GM23338 (cell line): ENCODE data around the gene SLC7A5. TPM values are rescaled to one million over a fixed set of nuclear protein-coding genes. Genes with fewer than 3 reads are reported as not detected.

Source experiments
- ATAC-seq: fragments of 200-7000 bp; cut with Tn5 transposase; 3 replicates; pipeline ENCODE4 v1.9.1; 2020
- DNase-seq: peaks from one replicate; pipeline ENCODE4 v3.0.0-alpha.2; 2015; ENCODE audit warnings: low spot score
- H2AFZ ChIP-seq: fragments of 200-600 bp; sonication (generic); 2 replicates; pipeline ENCODE4 v1.8.0; 2016; ENCODE audit warnings: antibody characterized with exemption, mild to moderate bottlenecking, moderate library complexity
- H3F3A ChIP-seq: fragments of 200-600 bp; sonication (generic); replicated peaks from 2 replicates; pipeline ENCODE4 v1.8.0; 2017; ENCODE audit warnings: antibody characterized with exemption, mixed run types, low read depth
- H3K27ac ChIP-seq: fragments of 200-600 bp; sonication (generic); 2 replicates; pipeline ENCODE4 v1.6.1; 2016; ENCODE audit warnings: low read depth
- H3K27me3 ChIP-seq: fragments of 200-600 bp; sonication (generic); 2 replicates; pipeline ENCODE4 v1.8.0; 2016; ENCODE audit warnings: mild to moderate bottlenecking, mixed run types, moderate library complexity; ENCODE audit not compliant: insufficient read depth
- H3K36me3 ChIP-seq: fragments of 200-600 bp; sonication (generic); 2 replicates; pipeline ENCODE4 v1.8.0; 2016; ENCODE audit warnings: mild to moderate bottlenecking; ENCODE audit not compliant: insufficient read depth
- H3K4me1 ChIP-seq: fragments of 200-600 bp; sonication (generic); 2 replicates; pipeline ENCODE4 v1.8.0; 2016; ENCODE audit warnings: mild to moderate bottlenecking, moderate library complexity; ENCODE audit not compliant: insufficient read depth
- H3K4me2 ChIP-seq: fragments of 200-600 bp; sonication (generic); 2 replicates; pipeline ENCODE4 v1.7.1; 2017; ENCODE audit warnings: mixed run types
- H3K4me3 ChIP-seq: fragments of 200-600 bp; sonication (generic); 2 replicates; pipeline ENCODE4 v1.6.1; 2016; ENCODE audit warnings: mixed run types
- H3K79me2 ChIP-seq: fragments of 200-600 bp; sonication (generic); replicated peaks from 2 replicates; pipeline ENCODE4 v1.8.0; 2017; ENCODE audit warnings: mild to moderate bottlenecking; ENCODE audit not compliant: insufficient read depth
- H3K9me2 ChIP-seq: fragments of 200-600 bp; sonication (generic); 2 replicates; pipeline ENCODE4 v1.8.0; 2017; ENCODE audit not compliant: insufficient read depth
- H4K20me1 ChIP-seq: fragments of 200-600 bp; sonication (generic); replicated peaks from 2 replicates; pipeline ENCODE4 v1.8.0; 2017; ENCODE audit warnings: mild to moderate bottlenecking; ENCODE audit not compliant: insufficient read depth
- H3K27ac Mint-ChIP-seq: 2 replicates; pipeline ENCODE4 v1.8.0; 2020; ENCODE audit warnings: inconsistent platforms, mild to moderate bottlenecking, moderate library complexity, mixed read lengths
- H3K27me3 Mint-ChIP-seq: 3 replicates; pipeline ENCODE4 v1.8.0; 2022; ENCODE audit warnings: low read depth, mild to moderate bottlenecking, moderate library complexity, mixed read lengths, inconsistent platforms; ENCODE audit not compliant: insufficient read depth, poor library complexity
- H3K36me3 Mint-ChIP-seq: 3 replicates; pipeline ENCODE4 v1.8.0; 2021; ENCODE audit warnings: low read depth, mild to moderate bottlenecking, inconsistent platforms, moderate library complexity, mixed read lengths
- H3K4me1 Mint-ChIP-seq: 3 replicates; pipeline ENCODE4 v1.8.0; 2020; ENCODE audit warnings: mild to moderate bottlenecking, inconsistent platforms, mixed read lengths
- H3K4me3 Mint-ChIP-seq: 3 replicates; pipeline ENCODE4 v1.8.0; 2021; ENCODE audit warnings: moderate library complexity, mild to moderate bottlenecking, inconsistent platforms, mixed read lengths
- H3K9me3 Mint-ChIP-seq: 3 replicates; pipeline ENCODE4 v1.8.0; 2020; ENCODE audit warnings: moderate library complexity, mild to moderate bottlenecking, inconsistent platforms, mixed read lengths
- CREB1 ChIP-seq: fragments of 250-450 bp; sonication (Bioruptor Pico); IDR thresholded peaks from 2 replicates; pipeline ENCODE4 v1.5.0; 2020; ENCODE audit warnings: low read depth, mild to moderate bottlenecking, moderate library complexity
- CTCF ChIP-seq, 2 experiments: fragments of 200-600 bp in 1 of 2; sonication (generic) in 1 of 2; conservative IDR thresholded peaks; 2 replicates each; pipeline versions ENCODE4 v1.5.1 to v1.6.1; 2016 to 2017; ENCODE audit warnings: antibody characterized with exemption in 2 of 2, low read depth in 2 of 2, mild to moderate bottlenecking in 2 of 2, moderate library complexity in 1 of 2
- ETS1 ChIP-seq: IDR thresholded peaks from 2 replicates; pipeline ENCODE4 v1.6.1; 2016; ENCODE audit warnings: antibody characterized with exemption
- EZH2 ChIP-seq: fragments of 200-600 bp; sonication (generic); IDR thresholded peaks from one replicate; pipeline ENCODE4 v1.8.0; 2017; ENCODE audit warnings: antibody characterized with exemption, mild to moderate bottlenecking, low read depth; ENCODE audit not compliant: unreplicated experiment
- EZH2phosphoT487 ChIP-seq: fragments of 200-600 bp; sonication (generic); IDR thresholded peaks from one replicate; pipeline ENCODE4 v1.8.1; 2018; ENCODE audit warnings: antibody characterized with exemption; ENCODE audit not compliant: unreplicated experiment
- JUNB ChIP-seq: IDR thresholded peaks from one replicate; pipeline ENCODE4 v1.6.1; 2016; ENCODE audit warnings: antibody characterized with exemption; ENCODE audit not compliant: unreplicated experiment
- NANOG ChIP-seq: IDR thresholded peaks from 2 replicates; pipeline ENCODE4 v1.6.1; 2016; ENCODE audit warnings: antibody characterized with exemption, borderline replicate concordance
- POLR2AphosphoS5 ChIP-seq: IDR thresholded peaks from 2 replicates; pipeline ENCODE4 v1.6.1; 2016; ENCODE audit warnings: antibody characterized with exemption, low read depth
- REST ChIP-seq: IDR thresholded peaks from one replicate; pipeline ENCODE4 v1.6.1; 2018; ENCODE audit warnings: antibody characterized with exemption; ENCODE audit not compliant: unreplicated experiment
- STAT1 ChIP-seq: IDR thresholded peaks from one replicate; pipeline ENCODE4 v1.6.1; 2016; ENCODE audit warnings: antibody characterized with exemption; ENCODE audit not compliant: unreplicated experiment
- ZNF114 ChIP-seq: fragments of 250-450 bp; sonication (Bioruptor Pico); IDR thresholded peaks from 2 replicates; pipeline ENCODE4 v1.5.0; 2020; ENCODE audit warnings: mild to moderate bottlenecking, moderate library complexity
- ZNF331 ChIP-seq: fragments of 250-450 bp; sonication (Bioruptor Pico); IDR thresholded peaks from 2 replicates; pipeline ENCODE4 v1.5.0; 2020; ENCODE audit warnings: low read depth, mild to moderate bottlenecking, moderate library complexity
- ZNF462 ChIP-seq: fragments of 250-450 bp; sonication (Bioruptor Pico); IDR thresholded peaks from 2 replicates; pipeline ENCODE4 v1.5.0; 2020; ENCODE audit warnings: mild to moderate bottlenecking, moderate library complexity
- polyA plus RNA-seq: library from polyadenylated mRNA; unstranded; fragments of >200 nt; fragmentation: Nextera tagmentation; extraction: Ambion mirVana; gene quantifications from 2 replicates; pipeline ENCODE4 v1.2.1, GENCODE V29; 2016
- total RNA-seq: library from RNA; depleted of rRNA; stranded (reverse); fragments of >200 nt; shearing (Covaris generic); gene quantifications from 2 replicates; pipeline ENCODE4 v1.2.3, GENCODE V29; 2014

The SLC7A5 gene
- total and polyA plus RNA-seq, 2 experiments from 2014 or later = 107 to 386 TPM

- no peaks in the 10 kb centered on the region for H3K79me2 ChIP-seq
- H3F3A ChIP-seq = peaks cover 22% of the 10 kb centered on the region; the same call in 1 of the 2 replicates
- H3K27ac ChIP-seq = peak overlapping the region; percentile 69; the same call in 1 of the 2 replicates
- Mint-ChIP-seq H3K4me1 (peaks cover 72% of the 10 kb centered on the region), H3K27ac (peak overlapping the region; percentile 26), H3K36me3 (peaks cover 26% of the 10 kb centered on the region), H3K27me3 (peaks cover 38% of the 10 kb centered on the region), H3K4me3 (no peak overlapping the region), H3K9me3 (no peaks in the 10 kb centered on the region; the same call in 1 of the 3 replicates)
- no peak overlapping the region for H3K4me2 ChIP-seq
- H3K4me1 ChIP-seq = peaks cover 59% of the 10 kb centered on the region
- no peak overlapping the region for H3K4me3 ChIP-seq
- no peak for TF ChIP-seq STAT1
- no peak for TF ChIP-seq EZH2
- no peak for TF ChIP-seq NANOG
- TF ChIP-seq ZNF462 = no peak
- no peak for TF ChIP-seq ETS1
- TF ChIP-seq CTCF (conservative IDR thresholded peaks at IDR 0.05; ENCODE audit: low read depth in 2 of 2) = no peak
- no peak for TF ChIP-seq ZNF331 (CRISPR knock-in tag)
- TF ChIP-seq POLR2AphosphoS5 = no peak
- TF ChIP-seq REST = no peak
- TF ChIP-seq EZH2phosphoT487 = no peak
- TF ChIP-seq ZNF114 (CRISPR knock-in tag) = no peak
- no peak for TF ChIP-seq JUNB
- no peak for TF ChIP-seq CREB1 (CRISPR knock-in tag)
- H3K36me3 ChIP-seq = peaks cover 5% of the 10 kb centered on the region; the same call in 1 of the 2 replicates
- no peak overlapping the region for H2AFZ ChIP-seq
- no peak for DNase-seq
- H3K9me2 ChIP-seq = no peaks in the 10 kb centered on the region
- H4K20me1 ChIP-seq = peaks cover 5% of the 10 kb centered on the region
- 0 out of 3 replicates have a peak, but pooled peaks have one; percentile 1 for ATAC-seq
- no peaks in the 10 kb centered on the region for H3K27me3 ChIP-seq
These were observed 42.3 kb downstream of the SLC7A5 start for GRCh38 chr16:87826798-87827587.
